HepG2 (cell line): Measurements from ENCODE around the gene TTLL11. TPM values are rescaled to one million over a fixed set of nuclear protein-coding genes. Genes with fewer than 3 reads are reported as not detected.
A peak's percentile ranks its signal among the peaks of the same experiment; 100 is the strongest.

Experiments
- ATAC-seq: fragments of 200-7000 bp; cut with Tn5 transposase; 3 replicates; pipeline ENCODE4 v1.9.1; 2020; ENCODE audit warnings: mild to moderate bottlenecking, moderate library complexity
- BruUV-seq: library from RNA; stranded (reverse); fragments of 400-500 nt; replicated peaks from 2 replicates; lab custom pipeline; 2021; lab: Mats Ljungman, UMichigan
- CTCF ChIA-PET: fragments of 300-600 bp; formaldehyde crosslinking; extraction: SDS; loops from one replicate; lab custom pipeline; 2021; ENCODE audit warnings: low total read pairs, inconsistent platforms, low intra/inter-chr PET ratio; lab: Yijun Ruan, JAX
- POLR2A ChIA-PET: fragments of 350-600 bp; sonication (Branson Sonifier 250); formaldehyde crosslinking; loops from one replicate; lab custom pipeline; 2020; ENCODE audit warnings: antibody characterized with exemption, inconsistent platforms; lab: Yijun Ruan, JAX
- DNase-seq: peaks from one replicate; pipeline ENCODE4 v3.0.0-alpha.2; 2015; ENCODE audit warnings: low spot score
- FAIRE-seq: peaks from 3 replicates; lab custom pipeline; 2011; peaks lifted over from hg19 to GRCh38; lab: Jason Lieb, UNC
- H2AFZ ChIP-seq: one replicate; pipeline ENCODE4 v1.6.1; 2011; ENCODE audit warnings: low read length, inconsistent platforms
- H3K27ac ChIP-seq: fragments of 300-600 bp; 3 replicates; pipeline ENCODE4 v1.8.0; 2011; ENCODE audit warnings: mixed run types, mild to moderate bottlenecking, mixed read lengths, low read length, inconsistent platforms; ENCODE audit not compliant: insufficient read depth; ENCODE audit errors: extremely low read length
- H3K27me3 ChIP-seq, 2 experiments: fragments of 200-600 bp in 1 of 2; 2 replicates in 1 of 2; 3 replicates in 1 of 2; pipeline versions ENCODE4 v1.6.0 to v1.8.0; 2011; ENCODE audit warnings: low read length in 2 of 2, mild to moderate bottlenecking in 2 of 2, moderate library complexity in 2 of 2, inconsistent platforms in 1 of 2; ENCODE audit not compliant: insufficient read depth in 2 of 2, control insufficient read depth in 1 of 2
- H3K36me3 ChIP-seq, 2 experiments: fragments of 200-600 bp in 1 of 2; replicated peaks in 1 of 2; 2 replicates in 1 of 2; 3 replicates in 1 of 2; pipeline versions ENCODE4 v1.5.1 to v1.8.0; 2011; ENCODE audit warnings: low read length in 2 of 2, inconsistent platforms in 1 of 2; ENCODE audit not compliant: insufficient read depth in 2 of 2, control insufficient read depth in 1 of 2
- H3K4me1 ChIP-seq: 2 replicates; pipeline ENCODE4 v1.5.1; 2012; ENCODE audit warnings: low read length, inconsistent platforms; ENCODE audit not compliant: insufficient read depth
- H3K4me2 ChIP-seq: 2 replicates; pipeline ENCODE4 v1.6.0; 2011; ENCODE audit warnings: low read depth, low read length, inconsistent platforms
- H3K4me3 ChIP-seq, 3 experiments: fragments of 200-600 bp in 1 of 3; sonication (generic), shearing (Covaris generic) in 1 of 3; replicated peaks in 1 of 3; 2 replicates each; pipeline ENCODE4 v1.5.1; 2011 to 2016; ENCODE audit warnings: low read length in 3 of 3, inconsistent platforms in 2 of 3, low read depth in 2 of 3, mild to moderate bottlenecking in 2 of 3, control low read depth in 1 of 3, mixed read lengths in 1 of 3; ENCODE audit not compliant: insufficient read depth in 1 of 3
- H3K79me2 ChIP-seq: one replicate; pipeline ENCODE4 v1.6.1; 2011; ENCODE audit warnings: low read length, inconsistent platforms; ENCODE audit not compliant: insufficient read depth
- H3K9ac ChIP-seq: 2 replicates; pipeline ENCODE4 v1.6.0; 2011; ENCODE audit warnings: mild to moderate bottlenecking, low read depth, low read length, inconsistent platforms; ENCODE audit not compliant: insufficient read depth
- H3K9me3 ChIP-seq: 2 replicates; pipeline ENCODE4 v1.5.1; 2012; ENCODE audit warnings: mild to moderate bottlenecking, low read length
- H4K20me1 ChIP-seq: 2 replicates; pipeline ENCODE4 v1.6.0; 2011; ENCODE audit warnings: inconsistent platforms, mild to moderate bottlenecking, low read length, moderate library complexity; ENCODE audit not compliant: insufficient read depth
- ATM ChIP-seq: fragments of 450-650 bp; IDR thresholded peaks from 2 replicates; pipeline ENCODE4 v1.7.1; 2017; ENCODE audit warnings: mild to moderate bottlenecking, borderline replicate concordance
- NFIB ChIP-seq: sonication (generic); formaldehyde crosslinking; IDR thresholded peaks from 2 replicates; pipeline ENCODE4 v1.9.0; 2021; ENCODE audit warnings: missing genetic modification reagents, mild to moderate bottlenecking, borderline replicate concordance
- ONECUT2 ChIP-seq: sonication (generic); formaldehyde crosslinking; IDR thresholded peaks from 2 replicates; pipeline ENCODE4 v1.4.0; 2020; ENCODE audit warnings: missing genetic modification reagents
- PAF1 ChIP-seq: IDR thresholded peaks from 2 replicates; pipeline ENCODE4 v1.6.1; 2016; ENCODE audit warnings: missing genetic modification reagents, missing compliant biosample characterization
- POGZ ChIP-seq: sonication (generic); formaldehyde crosslinking; IDR thresholded peaks from 2 replicates; pipeline ENCODE4 v1.4.0; 2020; ENCODE audit warnings: mild to moderate bottlenecking, missing genetic modification reagents
- ZNF317 ChIP-seq: sonication (generic); formaldehyde crosslinking; IDR thresholded peaks from 2 replicates; pipeline ENCODE4 v1.5.0; 2020; ENCODE audit warnings: mild to moderate bottlenecking, missing genetic modification reagents
- ZNF629 ChIP-seq: sonication (generic); formaldehyde crosslinking; conservative IDR thresholded peaks from 2 replicates; pipeline ENCODE4 v1.5.0; 2020; ENCODE audit warnings: missing genetic modification reagents
- ZSCAN21 ChIP-seq: sonication (generic); formaldehyde crosslinking; IDR thresholded peaks from 2 replicates; pipeline ENCODE4 v1.8.0; 2022; ENCODE audit warnings: mild to moderate bottlenecking, missing genetic modification reagents, moderate library complexity, borderline replicate concordance
- WGBS: methylation state at CpG from one replicate; pipeline ENCODE4 v1.1.6; 2017; ENCODE audit warnings: low lambda C conversion rate; 5-methylcytosine and 5-hydroxymethylcytosine counted together
- in situ Hi-C: cut with HindIII; loops from 2 replicates; pipeline ENCODE4 v1.10.0; 2017; ENCODE audit warnings: low pct_unique_long_range_greater_than_20kb; ENCODE audit not compliant: extremely low pct_ligation_motif_present
- intact Hi-C: fragments of 100-400 bp; cut with micrococcal nuclease; formaldehyde crosslinking; loops from one replicate; pipeline ENCODE4 v1.10.0; 2022; ENCODE audit not compliant: unreplicated experiment
- polyA plus RNA-seq, 8 experiments: library from polyadenylated mRNA; depleted of rRNA in 3 of 8; stranded (reverse) in 7 of 8; unstranded in 1 of 8; fragments of >200 nt; fragmentation: Illumina TruSeq in 4 of 8; extraction: Trizol in 4 of 8; gene quantifications; 2 replicates each; pipeline versions ENCODE4 v1.2.1 to v1.2.3, GENCODE V29; 2011 to 2016; ENCODE audit warnings: low read depth in 4 of 8, missing spikeins in 1 of 8, mixed read lengths in 1 of 8; ENCODE audit not compliant: insufficient read depth in 1 of 8
- total RNA-seq, 5 experiments: library from RNA; depleted of rRNA; stranded (reverse); fragments of >200 nt; fragmentation: Illumina TruSeq; extraction: Trizol; gene quantifications; 2 replicates each; pipeline ENCODE4 v1.2.3, GENCODE V29; 2016; ENCODE audit warnings: low read depth in 1 of 5

The TTLL11 gene
- total and polyA plus RNA-seq, 2 of the 13 experiments (the other 11 are each of a cell fraction or from before 2014, with no cell fraction given) = 4.5 to 5.2 TPM

GRCh38 chr9:122078557-122078956 lies 14.6 kb downstream of the TTLL11 start:
- FAIRE-seq (peak; percentile 26), DNase-seq (no peak), ATAC-seq (no peak)
- no peak overlapping the region for H2AFZ ChIP-seq
- no peaks in the 10 kb centered on the region for H3K27me3 ChIP-seq
- TF ChIP-seq POGZ (no peak), ZNF629 (CRISPR knock-in tag) (peak; percentile 57; the same call in 1 of the 2 replicates)
- CTCF ChIA-PET = no interaction called here
- no peak overlapping the region for H3K27ac ChIP-seq
- no peak overlapping the region for H3K4me3 ChIP-seq
- no peaks in the 10 kb centered on the region for H4K20me1 ChIP-seq
- no peaks in the 10 kb centered on the region for H3K36me3 ChIP-seq
- intact Hi-C loops (no loop called here), in situ Hi-C loops (no loop called here)
- WGBS = 96% methylated on average over 1 of the region's 1 CpG
- H3K9ac ChIP-seq = no peak overlapping the region
- H3K9me3 ChIP-seq = no peaks in the 10 kb centered on the region
- H3K79me2 ChIP-seq = no peaks in the 10 kb centered on the region
- peaks cover 9% of the 10 kb centered on the region for H3K4me1 ChIP-seq
- no TSS peak for BruUV-seq
- POLR2A ChIA-PET = no interaction called here
- no peak overlapping the region for H3K4me2 ChIP-seq

- no peak for DNase-seq
- TF ChIP-seq PAF1 (CRISPR knock-in tag) (no peak), ONECUT2 (CRISPR knock-in tag) (no peak), ZSCAN21 (CRISPR knock-in tag) (no peak), ZNF317 (CRISPR knock-in tag) (peak; percentile 65; the same call in 1 of the 2 replicates), NFIB (CRISPR knock-in tag) (no peak), ATM (no peak)
- no peaks in the 10 kb centered on the region for H3K36me3 ChIP-seq
- FAIRE-seq = no peak
- no peak overlapping the region for H2AFZ ChIP-seq
- no peak for ATAC-seq
- in situ Hi-C loops (no loop called here), intact Hi-C loops (no loop called here)
- CTCF ChIA-PET = no interaction called here
- H3K9ac ChIP-seq = no peak overlapping the region
- H3K27ac ChIP-seq = no peak overlapping the region
- no peak overlapping the region for H3K4me3 ChIP-seq
- H3K4me1 ChIP-seq = peaks cover 9% of the 10 kb centered on the region
- no peaks in the 10 kb centered on the region for H3K79me2 ChIP-seq
- 92% methylated on average over 3 of the region's 3 CpGs for WGBS
- H4K20me1 ChIP-seq = no peaks in the 10 kb centered on the region
- H3K9me3 ChIP-seq = no peaks in the 10 kb centered on the region
- no TSS peak for BruUV-seq
- POLR2A ChIA-PET = no interaction called here
- no peaks in the 10 kb centered on the region for H3K27me3 ChIP-seq
- H3K4me2 ChIP-seq = no peak overlapping the region
These were observed 16.3 kb downstream of the TTLL11 start for GRCh38 chr9:122076773-122077172.
